GF-D8 (cell line): Measurements from ENCODE around the gene TMC3.
"Not testable (repeated sequence)": the region's sequence is repeated elsewhere in the genome, so short reads cannot be mapped to it uniquely, and the experiment has no call there.

Experiments used
- DNase-seq: peaks from one replicate; lab custom pipeline; 2025; lab: John Stamatoyannopoulos, UW

The TMC3 gene

GRCh38 chr15:81384891-81385720 is 11.1 kb upstream of the TMC3 start:
- DNase-seq = no peak

- DNase-seq = no peak
Observed at GRCh38 chr15:81381720-81382119, 7.7 kb upstream of the TMC3 start.

- DNase-seq = no peak
Observed at GRCh38 chr15:81380668-81381067, 6.7 kb upstream of the TMC3 start.

GRCh38 chr15:81380203-81380602 is 6.2 kb upstream of the TMC3 start:
- DNase-seq = no peak

- no peak for DNase-seq
Observed at GRCh38 chr15:81379269-81379668, 5.3 kb upstream of the TMC3 start.

- DNase-seq = no peak
Observed at GRCh38 chr15:81378443-81378842, 4.4 kb upstream of the TMC3 start.

- no peak for DNase-seq
Observed at GRCh38 chr15:81377871-81378270, 3.9 kb upstream of the TMC3 start.

- DNase-seq = no peak
Observed at GRCh38 chr15:81376231-81376630, 2.2 kb upstream of the TMC3 start.

- DNase-seq = no peak
Observed at GRCh38 chr15:81375461-81375860, 1.4 kb upstream of the TMC3 start.

- DNase-seq = no peak
Observed at GRCh38 chr15:81373176-81373575, 837 bp downstream of the TMC3 start.

GRCh38 chr15:81372575-81372974 is 1.4 kb downstream of the TMC3 start:
- DNase-seq = no peak

GRCh38 chr15:81363718-81364500 is 10.1 kb downstream of the TMC3 start:
- DNase-seq = no peak

GRCh38 chr15:81363276-81363675 is 10.7 kb downstream of the TMC3 start:
- no peak for DNase-seq

GRCh38 chr15:81362790-81363189 is 11.2 kb downstream of the TMC3 start:
- DNase-seq = no peak

- DNase-seq = no peak
Observed at GRCh38 chr15:81361891-81362290, 12.1 kb downstream of the TMC3 start.

GRCh38 chr15:81360491-81360890 is 13.5 kb downstream of the TMC3 start:
- DNase-seq = no peak

GRCh38 chr15:81358248-81358647 is 15.8 kb downstream of the TMC3 start:
- no peak for DNase-seq

GRCh38 chr15:81357180-81357686 is 16.8 kb downstream of the TMC3 start:
- DNase-seq = no peak

- no peak for DNase-seq
Observed at GRCh38 chr15:81356252-81356651, 17.8 kb downstream of the TMC3 start.

- DNase-seq = no peak
Observed at GRCh38 chr15:81351651-81352050, 22.4 kb downstream of the TMC3 start.

GRCh38 chr15:81349271-81349670 is 24.7 kb downstream of the TMC3 start:
- DNase-seq = no peak

- not testable (repeated sequence) for DNase-seq
Observed at GRCh38 chr15:81348691-81349090, 25.3 kb downstream of the TMC3 start.

- DNase-seq = no peak
Observed at GRCh38 chr15:81347910-81348309, 26.1 kb downstream of the TMC3 start.
